ENCODE data around the gene TMEM41B.

The TMEM41B gene

DNA sequence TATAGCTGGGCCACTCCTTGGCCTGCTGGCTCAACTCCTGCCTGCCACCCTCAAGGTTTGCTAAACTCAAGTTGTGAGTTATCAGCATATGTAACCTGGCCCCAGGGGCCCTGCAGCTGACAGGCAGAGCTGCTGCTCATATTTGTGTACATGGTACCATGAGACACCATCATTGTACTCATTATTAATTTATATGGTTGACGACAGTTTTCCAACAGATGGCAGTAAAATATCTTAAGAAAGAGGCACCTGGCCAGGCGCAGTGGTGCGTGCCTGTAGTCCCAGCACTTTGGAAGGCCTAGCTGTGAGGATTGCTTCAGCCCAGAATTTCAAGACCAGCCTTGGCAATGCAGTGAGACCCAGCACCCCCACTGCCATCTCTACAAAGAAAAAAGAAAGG is 37.8 kb downstream of the TMEM41B start:
- no peak for DNase-seq (ENCODE audit: low spot score)
- peak; percentile 16; the same call in 2 of the 3 replicates for ATAC-seq (ENCODE audit: low read depth)
- Histone ChIP-seq H3K36me3 (ENCODE audit: low read depth) (peaks cover 18% of the 10 kb centered on the region), H3K4me3 (ENCODE audit: severe bottlenecking) (no peak overlapping the region), H3K4me1 (ENCODE audit: insufficient read depth, poor library complexity, severe bottlenecking) (peaks cover 10% of the 10 kb centered on the region), H3K27ac (ENCODE audit: poor library complexity, severe bottlenecking) (no peak overlapping the region), H3K9me3 (ENCODE audit: severe bottlenecking) (no peaks in the 10 kb centered on the region), H3K27me3 (ENCODE audit: insufficient read depth, poor library complexity, severe bottlenecking) (no peaks in the 10 kb centered on the region)
- TF ChIP-seq, protein P1, sequence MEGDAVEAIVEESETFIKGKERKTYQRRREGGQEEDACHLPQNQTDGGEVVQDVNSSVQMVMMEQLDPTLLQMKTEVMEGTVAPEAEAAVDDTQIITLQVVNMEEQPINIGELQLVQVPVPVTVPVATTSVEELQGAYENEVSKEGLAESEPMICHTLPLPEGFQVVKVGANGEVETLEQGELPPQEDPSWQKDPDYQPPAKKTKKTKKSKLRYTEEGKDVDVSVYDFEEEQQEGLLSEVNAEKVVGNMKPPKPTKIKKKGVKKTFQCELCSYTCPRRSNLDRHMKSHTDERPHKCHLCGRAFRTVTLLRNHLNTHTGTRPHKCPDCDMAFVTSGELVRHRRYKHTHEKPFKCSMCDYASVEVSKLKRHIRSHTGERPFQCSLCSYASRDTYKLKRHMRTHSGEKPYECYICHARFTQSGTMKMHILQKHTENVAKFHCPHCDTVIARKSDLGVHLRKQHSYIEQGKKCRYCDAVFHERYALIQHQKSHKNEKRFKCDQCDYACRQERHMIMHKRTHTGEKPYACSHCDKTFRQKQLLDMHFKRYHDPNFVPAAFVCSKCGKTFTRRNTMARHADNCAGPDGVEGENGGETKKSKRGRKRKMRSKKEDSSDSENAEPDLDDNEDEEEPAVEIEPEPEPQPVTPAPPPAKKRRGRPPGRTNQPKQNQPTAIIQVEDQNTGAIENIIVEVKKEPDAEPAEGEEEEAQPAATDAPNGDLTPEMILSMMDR (IDR thresholded peaks at IDR 0.05; ENCODE audit: poor library complexity, severe bottlenecking) = peak; percentile 19

DNA sequence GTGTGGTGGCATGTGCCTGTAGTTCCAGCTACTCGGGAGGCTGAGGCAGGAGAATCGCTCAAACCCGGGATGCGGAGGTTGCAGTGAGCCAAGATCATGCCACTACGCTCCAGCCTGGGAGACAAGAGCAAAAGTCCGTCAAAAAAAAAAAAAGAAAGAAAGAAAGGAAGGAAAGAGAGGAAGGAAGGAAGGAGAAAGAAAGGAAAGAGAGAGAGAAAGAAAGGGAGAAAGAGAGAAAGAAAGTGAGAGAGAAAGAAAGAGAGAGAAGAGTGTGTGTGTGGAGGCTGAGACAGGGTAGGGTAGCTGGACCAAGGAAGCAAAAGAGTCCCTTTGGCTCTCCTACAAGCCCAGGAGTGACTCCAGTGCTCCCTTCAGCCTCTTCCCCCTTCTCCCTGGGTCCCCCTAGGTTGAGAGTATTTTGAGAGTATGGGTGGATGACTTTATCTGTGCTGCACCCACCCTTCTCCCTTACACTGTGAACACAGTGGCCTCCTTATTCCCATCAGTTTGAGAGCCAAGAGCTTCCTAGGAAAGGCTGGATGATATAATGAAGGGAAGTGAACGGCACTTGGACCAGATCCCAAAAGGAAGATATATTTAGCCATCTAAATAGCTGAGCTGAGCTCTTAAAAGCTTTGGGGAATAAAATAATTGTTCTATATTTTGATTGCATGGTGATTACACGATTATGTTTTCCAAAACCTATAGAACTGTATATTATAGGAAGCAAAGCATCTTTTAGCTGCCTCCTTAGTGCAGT is 39.7 kb downstream of the TMEM41B start:
- Histone ChIP-seq H3K27me3 (ENCODE audit: insufficient read depth, poor library complexity, severe bottlenecking) (no peaks in the 10 kb centered on the region), H3K4me3 (ENCODE audit: severe bottlenecking) (no peak overlapping the region), H3K27ac (ENCODE audit: poor library complexity, severe bottlenecking) (no peak overlapping the region), H3K9me3 (ENCODE audit: severe bottlenecking) (no peaks in the 10 kb centered on the region), H3K36me3 (ENCODE audit: low read depth) (no peaks in the 10 kb centered on the region), H3K4me1 (ENCODE audit: insufficient read depth, poor library complexity, severe bottlenecking) (no peaks in the 10 kb centered on the region)
- DNase-seq (ENCODE audit: low spot score) (no peak), ATAC-seq (ENCODE audit: low read depth) (0 out of 3 replicates have a peak, but pooled peaks have one; percentile 26)
- TF ChIP-seq, protein P1 (IDR thresholded peaks at IDR 0.05; ENCODE audit: poor library complexity, severe bottlenecking) = no peak

DNA sequence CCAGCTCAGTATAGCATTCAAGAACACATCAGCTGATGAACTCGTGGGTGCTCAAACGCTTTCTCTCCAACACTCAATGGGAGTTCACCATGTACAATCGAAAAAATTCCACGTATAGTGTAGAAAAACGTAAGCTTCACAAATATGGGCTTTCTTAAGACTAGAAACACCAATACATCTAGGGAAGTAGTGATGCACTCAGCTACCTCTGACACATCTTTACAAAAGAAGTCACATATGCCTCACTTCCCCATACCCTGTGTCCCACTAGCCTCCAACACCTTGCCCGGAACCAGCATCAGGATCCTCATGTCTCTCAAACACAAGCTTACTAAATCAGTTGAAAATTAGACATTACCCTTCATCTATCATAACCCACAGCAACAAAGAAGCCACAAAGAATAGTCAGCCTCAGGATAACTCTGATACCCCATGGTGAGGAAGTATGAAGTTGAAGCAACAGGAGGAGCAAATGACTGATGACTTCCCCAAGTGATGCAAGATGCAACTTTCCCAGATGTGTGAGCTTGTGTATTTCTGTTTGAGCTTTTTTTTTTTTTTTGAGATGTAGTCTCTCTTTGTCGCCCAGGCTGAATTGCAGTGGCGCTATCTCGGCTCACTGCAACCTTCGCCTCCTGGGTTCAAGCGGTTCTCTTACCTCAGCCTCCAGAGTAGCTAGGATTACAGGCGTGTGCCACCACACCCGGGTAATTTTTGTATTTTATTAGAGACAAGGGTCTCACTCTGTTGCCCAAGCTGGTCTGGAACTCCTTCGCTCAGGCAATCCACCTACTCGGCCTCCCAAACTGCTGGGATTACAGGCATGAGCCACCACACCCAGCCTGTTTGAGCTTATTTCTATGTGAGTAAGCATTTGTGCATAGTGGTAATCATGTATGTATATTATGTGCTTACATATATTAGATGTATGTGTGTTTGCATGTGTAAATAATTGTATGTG is 40.7 kb downstream of the TMEM41B start:
- H3K4me3 ChIP-seq (ENCODE audit: severe bottlenecking) = no peak overlapping the region
- DNase-seq (ENCODE audit: low spot score) (no peak), ATAC-seq (ENCODE audit: low read depth) (no peak)
- TF ChIP-seq, protein P1 (IDR thresholded peaks at IDR 0.05; ENCODE audit: poor library complexity, severe bottlenecking) = no peak
- H3K9me3 ChIP-seq (ENCODE audit: severe bottlenecking) = no peaks in the 10 kb centered on the region
- H3K27ac ChIP-seq (ENCODE audit: poor library complexity, severe bottlenecking) = no peak overlapping the region
- H3K27me3 ChIP-seq (ENCODE audit: insufficient read depth, poor library complexity, severe bottlenecking) = no peaks in the 10 kb centered on the region
- no peaks in the 10 kb centered on the region for H3K4me1 ChIP-seq (ENCODE audit: insufficient read depth, poor library complexity, severe bottlenecking)
- H3K36me3 ChIP-seq (ENCODE audit: low read depth) = no peaks in the 10 kb centered on the region

DNA sequence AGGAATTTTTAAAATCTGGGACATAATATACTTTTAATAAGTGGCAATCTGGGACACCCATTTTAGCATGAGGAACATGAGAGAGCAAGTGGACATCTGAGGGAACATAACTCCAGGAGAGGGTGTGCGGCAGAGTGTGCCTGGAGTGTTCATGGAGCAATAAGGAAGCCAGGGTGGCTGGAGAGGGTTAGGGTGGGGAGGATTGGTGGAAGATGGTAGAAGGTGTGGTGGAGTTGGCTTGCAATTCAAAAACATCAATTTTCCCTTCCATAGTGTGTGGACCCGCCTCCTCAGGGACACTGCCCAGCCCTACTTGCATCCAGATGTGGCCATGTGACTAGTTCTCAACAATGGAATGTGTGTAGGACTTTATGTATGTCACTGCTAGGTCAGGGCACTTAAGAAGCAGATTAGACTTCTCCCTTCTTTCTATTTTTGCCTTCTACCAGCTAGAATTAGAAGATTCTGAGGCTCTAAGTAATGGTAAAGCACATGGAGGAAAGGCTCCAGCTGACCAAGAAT is 44.8 kb downstream of the TMEM41B start:
- ATAC-seq (ENCODE audit: low read depth) (no peak), DNase-seq (ENCODE audit: low spot score) (no peak)
- Histone ChIP-seq H3K9me3 (ENCODE audit: severe bottlenecking) (no peaks in the 10 kb centered on the region), H3K4me3 (ENCODE audit: severe bottlenecking) (no peak overlapping the region), H3K36me3 (ENCODE audit: low read depth) (no peaks in the 10 kb centered on the region), H3K27me3 (ENCODE audit: insufficient read depth, poor library complexity, severe bottlenecking) (no peaks in the 10 kb centered on the region), H3K27ac (ENCODE audit: poor library complexity, severe bottlenecking) (no peak overlapping the region), H3K4me1 (ENCODE audit: insufficient read depth, poor library complexity, severe bottlenecking) (no peaks in the 10 kb centered on the region)
- TF ChIP-seq, protein P1 (IDR thresholded peaks at IDR 0.05; ENCODE audit: poor library complexity, severe bottlenecking) = no peak
